HepG2 (cell line): ENCODE results near the gene ZCCHC3. TPM values are rescaled to one million over a fixed set of nuclear protein-coding genes. Genes with fewer than 3 reads are reported as not detected.

Source experiments
- ELF4 ChIP-seq: sonication (generic); formaldehyde crosslinking; IDR thresholded peaks from 2 replicates; pipeline ENCODE4 v1.5.0; 2020; ENCODE audit warnings: missing genetic modification reagents, mild to moderate bottlenecking, moderate library complexity, borderline replicate concordance
- EP300 ChIP-seq, 3 experiments: sonication (generic) in 1 of 3; formaldehyde crosslinking in 1 of 3; IDR thresholded peaks; 2 replicates each; pipeline versions ENCODE4 v1.5.1 to v1.6.1; 2011 to 2020; ENCODE audit warnings: low read depth in 2 of 3, low read length in 2 of 3, borderline replicate concordance in 1 of 3, improper control_type of control experiment in 1 of 3, mild to moderate bottlenecking in 1 of 3, missing genetic modification reagents in 1 of 3, moderate library complexity in 1 of 3
- ESRRA ChIP-seq: sonication (generic); formaldehyde crosslinking; IDR thresholded peaks from 2 replicates; pipeline ENCODE4 v1.5.1; 2020; ENCODE audit warnings: mild to moderate bottlenecking, low read depth, missing genetic modification reagents
- FOXK2 ChIP-seq: fragments of 450-650 bp; IDR thresholded peaks from 2 replicates; pipeline ENCODE4 v1.6.1; 2016
- GMEB1 ChIP-seq: sonication (generic); formaldehyde crosslinking; IDR thresholded peaks from 2 replicates; pipeline ENCODE4 v1.5.1; 2020; ENCODE audit warnings: missing genetic modification reagents, mild to moderate bottlenecking, borderline replicate concordance
- HOXD1 ChIP-seq: sonication (generic); formaldehyde crosslinking; IDR thresholded peaks from 2 replicates; pipeline ENCODE4 v1.5.0; 2020; ENCODE audit warnings: missing genetic modification reagents
- MBNL3 ChIP-seq: fragments of 250-450 bp; sonication (Bioruptor Pico); conservative IDR thresholded peaks from 2 replicates; pipeline ENCODE4 v1.8.0; 2022; ENCODE audit warnings: mild to moderate bottlenecking, inconsistent platforms
- RXRB ChIP-seq: IDR thresholded peaks from 2 replicates; pipeline ENCODE4 v1.6.1; 2016; ENCODE audit warnings: borderline replicate concordance, missing genetic modification reagents, missing compliant biosample characterization
- SNAPC2 ChIP-seq: sonication (generic); formaldehyde crosslinking; IDR thresholded peaks from 2 replicates; pipeline ENCODE4 v1.8.1; 2022; ENCODE audit warnings: mild to moderate bottlenecking, missing genetic modification reagents
- SOX6 ChIP-seq, 2 experiments: fragments of 450-650 bp in 1 of 2; sonication (generic) in 1 of 2; formaldehyde crosslinking in 1 of 2; IDR thresholded peaks; 2 replicates each; pipeline versions ENCODE4 v1.4.0 to v1.6.1; 2017 to 2020; ENCODE audit warnings: antibody characterized with exemption in 1 of 2, mild to moderate bottlenecking in 1 of 2, missing genetic modification reagents in 1 of 2
- ZNF768 ChIP-seq: sonication (generic); formaldehyde crosslinking; IDR thresholded peaks from 2 replicates; pipeline ENCODE4 v1.4.0; 2020; ENCODE audit warnings: missing genetic modification reagents
- ZSCAN31 ChIP-seq: sonication (generic); formaldehyde crosslinking; IDR thresholded peaks from 2 replicates; pipeline ENCODE4 v1.5.0; 2020; ENCODE audit warnings: low read depth, mild to moderate bottlenecking, missing genetic modification reagents
- polyA plus RNA-seq, 8 experiments: library from polyadenylated mRNA; depleted of rRNA in 3 of 8; stranded (reverse) in 7 of 8; unstranded in 1 of 8; fragments of >200 nt; fragmentation: Illumina TruSeq in 4 of 8; extraction: Trizol in 4 of 8; gene quantifications; 2 replicates each; pipeline versions ENCODE4 v1.2.1 to v1.2.3, GENCODE V29; 2011 to 2016; ENCODE audit warnings: low read depth in 4 of 8, missing spikeins in 1 of 8, mixed read lengths in 1 of 8; ENCODE audit not compliant: insufficient read depth in 1 of 8
- total RNA-seq, 5 experiments: library from RNA; depleted of rRNA; stranded (reverse); fragments of >200 nt; fragmentation: Illumina TruSeq; extraction: Trizol; gene quantifications; 2 replicates each; pipeline ENCODE4 v1.2.3, GENCODE V29; 2016; ENCODE audit warnings: low read depth in 1 of 5
- TF ChIP-seq, protein P1 (sequence below): sonication (generic); formaldehyde crosslinking; IDR thresholded peaks from 2 replicates; pipeline ENCODE4 v1.5.1; 2020; ENCODE audit warnings: mild to moderate bottlenecking, missing genetic modification reagents, moderate library complexity
- TF ChIP-seq, protein P2 (sequence below): sonication (generic); formaldehyde crosslinking; IDR thresholded peaks from 2 replicates; pipeline ENCODE4 v1.4.0; 2020; ENCODE audit warnings: mild to moderate bottlenecking, missing genetic modification reagents
- TF ChIP-seq, protein P3 (sequence below): sonication (generic); formaldehyde crosslinking; IDR thresholded peaks from 2 replicates; pipeline ENCODE4 v1.4.0; 2020; ENCODE audit warnings: mild to moderate bottlenecking, missing genetic modification reagents

ZCCHC3 gene
- total and polyA plus RNA-seq, 2 of the 13 experiments (the other 11 are each of a cell fraction or from before 2014, with no cell fraction given), result 46.6 to 63.0 TPM

DNA sequence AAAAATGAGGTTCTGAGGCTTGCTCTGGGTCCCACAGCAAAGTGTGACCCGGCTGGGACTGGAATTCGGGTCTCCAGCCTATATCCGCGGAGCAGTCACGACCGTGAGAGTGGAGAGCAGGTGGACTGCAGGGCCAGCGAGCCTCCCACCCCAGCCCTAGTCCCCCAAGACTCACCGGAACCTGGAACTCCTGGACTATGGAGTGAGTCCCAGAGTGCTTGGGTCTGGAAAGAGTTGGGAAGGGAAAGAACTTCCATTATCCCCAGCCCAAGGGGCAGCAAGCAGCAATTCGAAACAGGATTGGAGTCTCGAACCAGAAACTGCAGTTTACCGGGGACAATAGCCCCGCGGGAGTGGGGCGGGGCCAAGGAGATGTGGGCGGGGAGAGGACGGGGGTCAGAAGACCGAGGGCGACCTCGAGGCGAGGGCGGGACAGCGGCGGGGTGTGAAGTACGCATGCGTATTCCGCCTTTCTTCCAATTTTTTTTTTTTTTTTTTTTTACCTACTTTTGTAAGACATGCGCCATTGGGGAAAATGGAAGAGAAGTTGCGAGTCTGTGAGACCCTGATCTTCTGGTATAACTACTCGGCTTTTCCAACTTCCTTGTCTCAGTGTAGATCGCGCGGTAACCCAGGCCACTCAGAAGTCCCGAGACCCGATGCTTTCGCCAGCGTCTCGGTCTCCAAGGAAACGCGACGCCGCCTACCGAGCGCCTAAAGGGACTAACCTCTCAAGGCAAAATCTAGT lies 7.1 kb upstream of the ZCCHC3 start, which contains the start of gene C20orf96 (continued):
- TF ChIP-seq ESRRA (CRISPR knock-in tag) (no peak), GMEB1 (CRISPR knock-in tag) (peak; percentile 42; the same call in 1 of the 2 replicates), FOXK2 (0 out of 2 replicates have a peak, but pooled peaks have one; percentile 12), EP300 (IDR thresholded peaks at IDR 0.05; ENCODE audit: low read depth in 2 of 2, low read length in 2 of 2) (peak in 1 of 2 experiments; percentile 4; a peak in 1 of 4 replicates), EP300 (CRISPR knock-in tag; IDR thresholded peaks at IDR 0.05; ENCODE audit: borderline replicate concordance) (no peak; the same call in 1 of the 2 replicates), SOX6 (IDR thresholded peaks at IDR 0.05) (no peak), SOX6 (CRISPR knock-in tag; IDR thresholded peaks at IDR 0.05) (peak; percentile 69), SNAPC2 (0 out of 2 replicates have a peak, but pooled peaks have one; percentile 53), HOXD1 (CRISPR knock-in tag) (0 out of 2 replicates have a peak, but pooled peaks have one; percentile 60), ELF4 (CRISPR knock-in tag) (peak; percentile 46; the same call in 1 of the 2 replicates), ZNF768 (CRISPR knock-in tag) (peak; percentile 59; the same call in 1 of the 2 replicates), RXRB (peak; percentile 33; the same call in 1 of the 2 replicates), ZSCAN31 (peak; percentile 24; the same call in 1 of the 2 replicates), MBNL3 (CRISPR knock-in tag) (no peak)
- TF ChIP-seq, protein P1, sequence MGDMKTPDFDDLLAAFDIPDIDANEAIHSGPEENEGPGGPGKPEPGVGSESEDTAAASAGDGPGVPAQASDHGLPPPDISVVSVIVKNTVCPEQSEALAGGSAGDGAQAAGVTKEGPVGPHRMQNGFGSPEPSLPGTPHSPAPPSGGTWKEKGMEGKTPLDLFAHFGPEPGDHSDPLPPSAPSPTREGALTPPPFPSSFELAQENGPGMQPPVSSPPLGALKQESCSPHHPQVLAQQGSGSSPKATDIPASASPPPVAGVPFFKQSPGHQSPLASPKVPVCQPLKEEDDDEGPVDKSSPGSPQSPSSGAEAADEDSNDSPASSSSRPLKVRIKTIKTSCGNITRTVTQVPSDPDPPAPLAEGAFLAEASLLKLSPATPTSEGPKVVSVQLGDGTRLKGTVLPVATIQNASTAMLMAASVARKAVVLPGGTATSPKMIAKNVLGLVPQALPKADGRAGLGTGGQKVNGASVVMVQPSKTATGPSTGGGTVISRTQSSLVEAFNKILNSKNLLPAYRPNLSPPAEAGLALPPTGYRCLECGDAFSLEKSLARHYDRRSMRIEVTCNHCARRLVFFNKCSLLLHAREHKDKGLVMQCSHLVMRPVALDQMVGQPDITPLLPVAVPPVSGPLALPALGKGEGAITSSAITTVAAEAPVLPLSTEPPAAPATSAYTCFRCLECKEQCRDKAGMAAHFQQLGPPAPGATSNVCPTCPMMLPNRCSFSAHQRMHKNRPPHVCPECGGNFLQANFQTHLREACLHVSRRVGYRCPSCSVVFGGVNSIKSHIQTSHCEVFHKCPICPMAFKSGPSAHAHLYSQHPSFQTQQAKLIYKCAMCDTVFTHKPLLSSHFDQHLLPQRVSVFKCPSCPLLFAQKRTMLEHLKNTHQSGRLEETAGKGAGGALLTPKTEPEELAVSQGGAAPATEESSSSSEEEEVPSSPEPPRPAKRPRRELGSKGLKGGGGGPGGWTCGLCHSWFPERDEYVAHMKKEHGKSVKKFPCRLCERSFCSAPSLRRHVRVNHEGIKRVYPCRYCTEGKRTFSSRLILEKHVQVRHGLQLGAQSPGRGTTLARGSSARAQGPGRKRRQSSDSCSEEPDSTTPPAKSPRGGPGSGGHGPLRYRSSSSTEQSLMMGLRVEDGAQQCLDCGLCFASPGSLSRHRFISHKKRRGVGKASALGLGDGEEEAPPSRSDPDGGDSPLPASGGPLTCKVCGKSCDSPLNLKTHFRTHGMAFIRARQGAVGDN, result peak; percentile 88
- TF ChIP-seq, protein P2, sequence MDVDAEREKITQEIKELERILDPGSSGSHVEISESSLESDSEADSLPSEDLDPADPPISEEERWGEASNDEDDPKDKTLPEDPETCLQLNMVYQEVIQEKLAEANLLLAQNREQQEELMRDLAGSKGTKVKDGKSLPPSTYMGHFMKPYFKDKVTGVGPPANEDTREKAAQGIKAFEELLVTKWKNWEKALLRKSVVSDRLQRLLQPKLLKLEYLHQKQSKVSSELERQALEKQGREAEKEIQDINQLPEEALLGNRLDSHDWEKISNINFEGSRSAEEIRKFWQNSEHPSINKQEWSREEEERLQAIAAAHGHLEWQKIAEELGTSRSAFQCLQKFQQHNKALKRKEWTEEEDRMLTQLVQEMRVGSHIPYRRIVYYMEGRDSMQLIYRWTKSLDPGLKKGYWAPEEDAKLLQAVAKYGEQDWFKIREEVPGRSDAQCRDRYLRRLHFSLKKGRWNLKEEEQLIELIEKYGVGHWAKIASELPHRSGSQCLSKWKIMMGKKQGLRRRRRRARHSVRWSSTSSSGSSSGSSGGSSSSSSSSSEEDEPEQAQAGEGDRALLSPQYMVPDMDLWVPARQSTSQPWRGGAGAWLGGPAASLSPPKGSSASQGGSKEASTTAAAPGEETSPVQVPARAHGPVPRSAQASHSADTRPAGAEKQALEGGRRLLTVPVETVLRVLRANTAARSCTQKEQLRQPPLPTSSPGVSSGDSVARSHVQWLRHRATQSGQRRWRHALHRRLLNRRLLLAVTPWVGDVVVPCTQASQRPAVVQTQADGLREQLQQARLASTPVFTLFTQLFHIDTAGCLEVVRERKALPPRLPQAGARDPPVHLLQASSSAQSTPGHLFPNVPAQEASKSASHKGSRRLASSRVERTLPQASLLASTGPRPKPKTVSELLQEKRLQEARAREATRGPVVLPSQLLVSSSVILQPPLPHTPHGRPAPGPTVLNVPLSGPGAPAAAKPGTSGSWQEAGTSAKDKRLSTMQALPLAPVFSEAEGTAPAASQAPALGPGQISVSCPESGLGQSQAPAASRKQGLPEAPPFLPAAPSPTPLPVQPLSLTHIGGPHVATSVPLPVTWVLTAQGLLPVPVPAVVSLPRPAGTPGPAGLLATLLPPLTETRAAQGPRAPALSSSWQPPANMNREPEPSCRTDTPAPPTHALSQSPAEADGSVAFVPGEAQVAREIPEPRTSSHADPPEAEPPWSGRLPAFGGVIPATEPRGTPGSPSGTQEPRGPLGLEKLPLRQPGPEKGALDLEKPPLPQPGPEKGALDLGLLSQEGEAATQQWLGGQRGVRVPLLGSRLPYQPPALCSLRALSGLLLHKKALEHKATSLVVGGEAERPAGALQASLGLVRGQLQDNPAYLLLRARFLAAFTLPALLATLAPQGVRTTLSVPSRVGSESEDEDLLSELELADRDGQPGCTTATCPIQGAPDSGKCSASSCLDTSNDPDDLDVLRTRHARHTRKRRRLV (CRISPR knock-in tag), result no peak; the same call in 1 of the 2 replicates
- TF ChIP-seq, protein P3, sequence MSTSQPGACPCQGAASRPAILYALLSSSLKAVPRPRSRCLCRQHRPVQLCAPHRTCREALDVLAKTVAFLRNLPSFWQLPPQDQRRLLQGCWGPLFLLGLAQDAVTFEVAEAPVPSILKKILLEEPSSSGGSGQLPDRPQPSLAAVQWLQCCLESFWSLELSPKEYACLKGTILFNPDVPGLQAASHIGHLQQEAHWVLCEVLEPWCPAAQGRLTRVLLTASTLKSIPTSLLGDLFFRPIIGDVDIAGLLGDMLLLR (CRISPR knock-in tag), result peak; percentile 64; the same call in 1 of the 2 replicates
